Ammon's horn (tissue), 1 donor: ENCODE measurements around the gene KCNG4.

Experiments used
- DNase-seq: peaks from one replicate; pipeline ENCODE4 v3.0.0-alpha.2; 2016; ENCODE audit warnings: low spot score

KCNG4 gene

GRCh38 chr16:84182680-84183571 lies 56.9 kb downstream of the KCNG4 start:
- DNase-seq, result no peak

GRCh38 chr16:84182104-84182503 lies 57.7 kb downstream of the KCNG4 start:
- no peak for DNase-seq

- DNase-seq, result no peak
Measured at GRCh38 chr16:84181144-84181915, 58.5 kb downstream of the KCNG4 start.

DNA sequence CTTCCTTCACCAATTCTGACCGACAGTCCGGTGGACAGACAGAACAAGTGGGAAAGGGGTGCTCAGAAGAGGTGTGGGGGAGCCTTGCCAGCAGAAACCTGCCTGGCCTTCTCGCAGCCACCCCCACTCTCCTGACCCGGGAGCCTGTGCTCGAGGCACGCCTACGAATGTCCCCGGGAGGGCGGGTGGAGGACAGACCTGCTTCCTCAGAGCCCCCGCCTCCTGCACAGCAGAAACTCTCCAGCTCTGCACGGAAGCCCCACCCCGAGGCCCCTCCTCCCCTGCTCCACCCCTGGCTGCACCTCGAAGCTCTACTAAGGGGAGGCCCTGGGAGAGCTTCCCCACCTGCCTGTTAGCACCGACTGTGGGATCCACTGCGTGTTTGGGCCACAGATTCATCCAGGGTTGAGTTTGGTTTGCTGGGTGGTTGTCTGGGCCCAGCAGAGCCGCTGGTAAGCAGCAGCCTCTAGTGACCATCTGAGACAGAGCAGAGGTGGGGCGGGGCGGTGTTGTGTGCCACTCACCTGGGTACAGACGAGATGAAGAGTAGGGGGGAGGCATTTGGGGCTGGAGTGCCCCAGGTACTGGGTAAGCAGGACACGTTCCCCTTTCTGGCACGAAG lies 59.2 kb downstream of the KCNG4 start:
- DNase-seq, result no peak

- DNase-seq, result no peak
Measured at GRCh38 chr16:84179612-84180320, 60.0 kb downstream of the KCNG4 start.

- no peak for DNase-seq
Measured at GRCh38 chr16:84178892-84179611, 60.8 kb downstream of the KCNG4 start.

- DNase-seq, result no peak
Measured at GRCh38 chr16:84178146-84178765, 61.6 kb downstream of the KCNG4 start.

GRCh38 chr16:84177741-84178073 lies 62.1 kb downstream of the KCNG4 start:
- no peak for DNase-seq

- DNase-seq, result no peak
Measured at GRCh38 chr16:84176192-84177053, 63.4 kb downstream of the KCNG4 start.

- no peak for DNase-seq
Measured at GRCh38 chr16:84175350-84176081, 64.3 kb downstream of the KCNG4 start.

- DNase-seq, result no peak
Measured at GRCh38 chr16:84174396-84174795, 65.4 kb downstream of the KCNG4 start.

GRCh38 chr16:84169765-84170310 lies 70.0 kb downstream of the KCNG4 start:
- DNase-seq, result no peak
